Lower leg skin (tissue), 3 donors: Measurements from ENCODE around the gene C19orf18.

Experiments
- CTCF ChIP-seq, 3 donors: fragments of 450-650 bp; IDR thresholded peaks; one replicate each; pipeline ENCODE4 v1.5.1; 2016; ENCODE audit warnings: antibody characterized with exemption in 3 of 3, mild to moderate bottlenecking in 3 of 3, moderate library complexity in 2 of 3
- POLR2A ChIP-seq, 2 donors: fragments of 450-650 bp; IDR thresholded peaks; one replicate each; pipeline ENCODE4 v1.6.1; 2016 to 2017; ENCODE audit warnings: antibody characterized with exemption in 2 of 2, mild to moderate bottlenecking in 1 of 2, moderate library complexity in 1 of 2

- TF ChIP-seq CTCF (IDR thresholded peaks at IDR 0.05) (no peak), POLR2A (IDR thresholded peaks at IDR 0.05) (no peak)
Measured at GRCh38 chr19:58007285-58007684, 33.0 kb upstream of the C19orf18 start.
